Thyroid gland (tissue), 4 donors: Measurements from ENCODE around the gene CRYAB.

Experiments
- POLR2A ChIP-seq, 2 donors: fragments of 450-650 bp; IDR thresholded peaks; one replicate each; pipeline ENCODE4 v1.6.1; 2017; ENCODE audit warnings: antibody characterized with exemption in 2 of 2, mild to moderate bottlenecking in 2 of 2, moderate library complexity in 1 of 2
- TF ChIP-seq, protein P1 (sequence below), 6 experiments: fragments of 200-600 bp in 3 of 6; fragments of 450-650 bp in 3 of 6; sonication (generic) in 3 of 6; IDR thresholded peaks; one replicate each; pipeline ENCODE4 v1.5.1; 2016 to 2019; ENCODE audit warnings: antibody characterized with exemption in 6 of 6, mild to moderate bottlenecking in 2 of 6, inconsistent platforms in 1 of 6, moderate library complexity in 1 of 6

DNA sequence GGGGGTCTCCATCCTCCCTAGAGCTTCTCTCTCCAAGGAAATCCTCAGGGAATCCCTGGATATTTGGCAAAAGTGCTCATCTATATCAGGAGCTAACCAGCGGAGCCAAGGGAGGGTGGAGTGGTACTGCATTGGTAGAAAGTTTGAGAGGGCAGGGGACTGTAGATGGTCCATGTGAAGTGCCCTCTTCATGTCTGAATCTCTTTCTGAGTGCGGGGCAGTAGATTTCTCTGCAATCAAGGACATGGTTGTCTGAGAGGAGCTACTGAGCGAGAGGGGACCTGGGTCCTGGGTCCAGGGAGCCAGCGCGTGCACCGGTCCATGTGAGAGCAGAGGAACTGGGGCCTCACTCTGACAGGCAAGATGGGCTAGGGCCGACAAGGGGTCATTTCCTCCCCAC is 26.3 kb upstream of the CRYAB start:
- TF ChIP-seq, protein P1, sequence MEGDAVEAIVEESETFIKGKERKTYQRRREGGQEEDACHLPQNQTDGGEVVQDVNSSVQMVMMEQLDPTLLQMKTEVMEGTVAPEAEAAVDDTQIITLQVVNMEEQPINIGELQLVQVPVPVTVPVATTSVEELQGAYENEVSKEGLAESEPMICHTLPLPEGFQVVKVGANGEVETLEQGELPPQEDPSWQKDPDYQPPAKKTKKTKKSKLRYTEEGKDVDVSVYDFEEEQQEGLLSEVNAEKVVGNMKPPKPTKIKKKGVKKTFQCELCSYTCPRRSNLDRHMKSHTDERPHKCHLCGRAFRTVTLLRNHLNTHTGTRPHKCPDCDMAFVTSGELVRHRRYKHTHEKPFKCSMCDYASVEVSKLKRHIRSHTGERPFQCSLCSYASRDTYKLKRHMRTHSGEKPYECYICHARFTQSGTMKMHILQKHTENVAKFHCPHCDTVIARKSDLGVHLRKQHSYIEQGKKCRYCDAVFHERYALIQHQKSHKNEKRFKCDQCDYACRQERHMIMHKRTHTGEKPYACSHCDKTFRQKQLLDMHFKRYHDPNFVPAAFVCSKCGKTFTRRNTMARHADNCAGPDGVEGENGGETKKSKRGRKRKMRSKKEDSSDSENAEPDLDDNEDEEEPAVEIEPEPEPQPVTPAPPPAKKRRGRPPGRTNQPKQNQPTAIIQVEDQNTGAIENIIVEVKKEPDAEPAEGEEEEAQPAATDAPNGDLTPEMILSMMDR (IDR thresholded peaks at IDR 0.05) = no peak
- no peak for TF ChIP-seq POLR2A (IDR thresholded peaks at IDR 0.05)
